ELR (cell line): Measurements from ENCODE around the gene CHST12.
"Not testable (repeated sequence)": the region's sequence is repeated elsewhere in the genome, so short reads cannot be mapped to it uniquely, and the experiment has no call there.

Source experiments
- DNase-seq: peaks from one replicate; pipeline ENCODE4 v3.0.0-alpha.2; 2015; ENCODE audit warnings: low read depth

The CHST12 gene

DNA sequence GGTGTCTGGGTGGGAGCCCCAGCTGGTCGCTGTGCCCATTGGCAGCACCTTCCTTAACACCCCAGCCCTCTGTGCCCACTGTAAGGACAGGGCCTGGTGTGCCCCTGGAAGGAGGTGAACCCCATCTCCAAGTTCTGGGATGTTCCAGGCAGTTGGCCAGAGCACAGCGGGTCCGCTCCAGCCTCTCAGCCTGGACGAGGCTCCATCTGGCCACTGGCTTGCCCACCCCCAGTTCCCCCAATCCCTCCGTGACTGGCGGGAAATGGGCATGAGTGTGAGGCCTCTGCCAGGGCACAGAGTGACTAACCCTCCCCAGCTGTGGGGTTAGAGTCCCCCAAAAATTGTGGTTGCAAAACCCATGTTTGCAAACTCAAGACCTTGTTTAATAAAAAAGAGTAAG lies 57.2 kb downstream of the CHST12 start:
- DNase-seq, result no peak

DNA sequence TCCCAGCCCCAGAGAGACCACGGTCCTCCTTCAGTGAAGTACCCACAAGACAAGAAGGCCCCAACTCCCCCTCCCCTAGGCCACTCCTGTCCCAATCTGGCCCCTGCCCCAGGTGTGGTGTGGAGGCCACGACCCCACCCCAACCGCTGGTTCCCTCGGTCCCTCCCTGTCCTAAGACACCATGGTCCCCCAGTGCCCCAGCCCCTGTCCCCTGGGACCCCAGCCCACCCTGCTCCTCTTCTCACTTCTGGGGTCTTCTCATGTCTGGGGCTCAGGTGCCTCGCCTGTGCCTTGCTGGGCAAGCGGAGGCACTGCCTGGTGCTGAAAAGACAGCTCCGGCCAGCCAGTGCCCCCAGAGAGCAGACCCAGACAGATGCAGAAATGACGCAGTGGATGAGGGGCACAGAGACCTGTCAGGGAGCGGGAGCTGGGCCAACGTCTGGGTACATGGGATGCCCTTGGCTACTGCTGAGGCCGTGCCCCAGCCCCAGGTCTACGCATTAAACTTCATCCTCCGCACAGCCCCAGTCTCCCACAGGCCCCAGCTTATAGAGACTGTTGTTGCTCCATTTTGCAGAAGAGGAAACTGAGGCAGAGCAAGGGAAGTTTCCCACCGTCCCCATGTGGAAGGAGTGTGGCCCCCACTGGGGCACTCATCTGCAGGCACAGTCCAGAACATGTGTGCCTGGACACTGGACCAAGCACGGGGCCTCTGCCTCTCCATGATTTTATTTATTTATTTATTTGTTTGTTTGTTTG lies 58.0 kb downstream of the CHST12 start:
- no peak for DNase-seq

- no peak for DNase-seq
Measured at GRCh38 chr7:2462731-2463130, 59.3 kb downstream of the CHST12 start.

- DNase-seq, result no peak
Measured at GRCh38 chr7:2465928-2466327, 62.5 kb downstream of the CHST12 start.

DNA sequence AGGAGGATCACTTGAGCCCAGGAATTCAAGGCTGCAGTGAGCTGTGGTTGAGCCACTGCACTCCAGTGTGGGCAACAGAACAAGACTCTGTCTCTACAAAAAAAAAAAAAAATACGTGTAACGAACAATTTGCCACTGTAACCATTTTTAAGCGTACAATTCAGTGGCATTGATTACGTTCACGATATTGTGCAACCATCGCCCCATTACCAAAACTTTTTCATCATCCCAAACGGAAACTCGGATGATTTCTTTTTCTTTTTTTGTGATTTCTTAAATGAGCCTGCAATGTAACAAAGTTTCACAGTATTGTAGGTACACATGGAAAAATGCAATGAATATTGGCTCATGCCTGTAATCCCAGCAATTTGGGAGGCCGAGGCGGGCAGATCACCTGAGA lies 63.3 kb downstream of the CHST12 start:
- no peak for DNase-seq

GRCh38 chr7:2468227-2468626 lies 64.8 kb downstream of the CHST12 start:
- no peak for DNase-seq

GRCh38 chr7:2469460-2470203 lies 66.2 kb downstream of the CHST12 start:
- DNase-seq, result not testable (repeated sequence)

GRCh38 chr7:2470204-2471021 lies 67.0 kb downstream of the CHST12 start:
- no peak for DNase-seq

DNA sequence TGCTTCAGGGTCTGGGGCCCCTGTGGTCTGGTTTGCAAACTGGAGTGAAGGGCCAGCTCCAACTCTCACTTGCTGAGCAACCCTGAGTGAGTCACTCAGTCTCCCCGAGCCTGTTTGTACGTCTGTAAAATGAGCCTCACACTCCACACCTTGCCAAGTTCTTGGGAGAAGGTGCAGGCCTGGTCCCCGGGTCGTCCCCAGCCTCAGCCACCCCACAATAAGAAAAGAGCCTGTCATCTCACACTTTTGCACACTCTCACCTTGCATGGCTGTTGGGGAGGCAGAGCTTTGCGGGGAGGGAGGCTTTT lies 67.6 kb downstream of the CHST12 start:
- DNase-seq, result peak; percentile 48

- peak; percentile 19 for DNase-seq
Measured at GRCh38 chr7:2471396-2471795, 68.0 kb downstream of the CHST12 start.

GRCh38 chr7:2472739-2473138 lies 69.3 kb downstream of the CHST12 start:
- no peak for DNase-seq

DNA sequence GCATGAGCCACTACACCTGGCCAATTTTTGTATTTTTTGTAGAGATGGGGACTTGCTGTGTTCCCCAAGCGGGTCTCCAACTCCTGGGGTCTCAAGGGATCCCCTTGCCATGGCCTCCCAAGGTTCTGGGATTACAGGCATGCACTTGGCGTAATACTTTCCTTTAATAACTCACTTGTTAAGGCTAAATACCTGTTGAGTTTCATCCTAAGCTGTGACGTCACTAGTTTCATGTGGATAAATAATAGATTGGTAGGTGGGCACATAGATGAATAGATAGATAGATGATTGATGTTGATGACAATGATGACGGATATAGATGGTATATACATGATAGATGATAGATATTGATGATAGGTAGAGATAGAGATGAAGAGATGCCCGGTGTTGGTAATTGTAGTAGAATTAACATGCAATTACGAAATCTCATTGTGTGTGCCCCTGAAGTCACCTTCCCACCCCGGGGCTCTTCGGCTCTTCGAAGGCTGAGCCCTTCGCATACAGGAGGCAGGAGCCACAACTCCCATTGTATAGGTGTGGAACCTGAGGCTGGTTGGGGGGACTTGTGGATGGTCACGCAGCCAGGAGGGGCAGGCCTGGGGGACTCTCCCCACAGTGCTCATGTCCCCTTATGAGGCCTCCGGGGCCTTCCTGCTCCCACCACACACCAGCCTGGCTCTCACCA lies 70.2 kb downstream of the CHST12 start:
- no peak for DNase-seq

GRCh38 chr7:2474224-2474623 lies 70.8 kb downstream of the CHST12 start:
- DNase-seq, result no peak

GRCh38 chr7:2474813-2475677 lies 71.6 kb downstream of the CHST12 start:
- no peak for DNase-seq

- no peak for DNase-seq
Measured at GRCh38 chr7:2475678-2476015, 72.2 kb downstream of the CHST12 start.

- DNase-seq, result no peak
Measured at GRCh38 chr7:2476298-2476697, 72.9 kb downstream of the CHST12 start, which contains the start of gene GRIFIN. TSS of gene GRIFIN (minus strand) at chr7:2476398. CDS start at chr7:2476383, 15 bp downstream.

DNA sequence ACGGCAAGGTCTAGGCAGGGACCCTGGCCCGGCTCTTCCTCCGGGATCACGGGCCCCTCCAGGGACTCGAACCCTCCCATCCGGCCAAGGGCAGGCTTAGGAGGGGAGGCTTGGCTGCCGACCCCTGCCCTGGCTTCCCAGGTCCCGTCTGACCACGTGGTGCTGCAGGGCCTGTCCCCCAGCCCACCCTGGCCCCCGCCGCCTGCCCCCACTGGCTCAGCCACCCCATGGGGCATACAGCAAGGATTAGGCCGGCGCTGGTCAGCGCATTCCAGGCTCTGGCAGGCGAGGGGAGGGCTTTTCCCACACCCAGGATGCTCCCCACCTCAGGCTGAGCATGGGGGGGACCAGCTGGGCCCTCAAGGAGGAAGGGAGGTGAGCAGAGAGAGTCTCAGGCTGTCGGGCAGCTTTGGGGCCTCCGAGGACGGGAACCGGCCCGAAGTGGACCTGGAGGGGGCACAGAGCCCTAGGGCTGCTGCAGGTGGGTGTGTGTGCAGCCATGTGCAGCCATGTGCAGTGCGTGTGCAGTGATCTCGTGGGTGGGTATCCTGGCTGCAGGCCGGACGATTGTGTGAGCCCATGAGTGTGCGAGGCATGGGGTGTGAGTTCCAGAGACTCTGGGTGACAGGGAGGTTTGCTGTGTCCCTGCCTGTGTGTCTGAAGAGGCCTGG lies 73.5 kb downstream of the CHST12 start:
- DNase-seq, result no peak

DNA sequence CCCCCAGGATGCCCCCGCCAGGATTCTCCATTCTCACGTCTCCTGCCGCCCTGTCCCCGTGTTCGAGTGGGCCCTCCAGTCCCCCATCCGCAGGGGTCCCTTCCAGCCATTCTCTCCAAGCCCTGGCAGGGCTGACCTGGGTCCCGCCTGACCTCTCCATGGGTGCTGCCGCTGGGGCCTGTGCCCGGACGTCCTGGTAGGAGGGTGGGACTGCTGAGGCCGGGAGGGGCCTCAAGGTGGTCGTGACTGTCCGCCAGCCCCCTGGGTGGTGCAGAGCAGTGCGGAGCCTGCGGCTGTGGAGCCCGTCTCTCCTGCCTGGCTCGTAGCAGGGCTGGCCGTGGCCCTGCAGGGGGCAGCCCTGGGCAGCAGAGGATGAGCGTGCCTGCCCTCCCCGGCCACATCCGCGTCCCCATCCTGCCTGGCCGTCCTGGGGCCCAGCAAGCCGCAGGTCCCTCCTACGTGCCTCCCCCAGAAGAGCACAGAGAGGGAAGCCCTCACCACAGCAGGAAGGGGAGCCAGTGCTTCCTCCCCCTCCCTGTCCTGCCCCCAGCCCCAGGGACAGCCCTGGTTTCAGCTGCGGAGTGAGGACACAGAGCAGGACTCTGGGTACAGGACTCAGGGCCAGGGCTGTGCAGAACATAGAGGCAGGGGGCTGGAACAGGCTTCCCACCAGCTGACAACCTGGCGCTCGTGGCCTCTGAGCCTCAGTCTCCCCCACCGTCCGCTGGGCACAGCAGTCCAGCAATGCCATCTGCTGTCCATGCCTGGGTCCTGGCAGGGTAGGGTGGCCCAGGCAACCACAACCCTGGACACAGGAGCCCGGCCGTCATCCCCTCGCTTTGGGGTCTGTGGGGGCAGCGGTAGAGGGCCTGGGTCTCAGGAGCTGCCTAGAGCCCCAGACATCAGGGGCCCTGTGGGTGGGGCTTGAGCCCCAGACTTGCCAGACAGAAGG lies 74.3 kb downstream of the CHST12 start:
- peak; percentile 77 for DNase-seq

DNA sequence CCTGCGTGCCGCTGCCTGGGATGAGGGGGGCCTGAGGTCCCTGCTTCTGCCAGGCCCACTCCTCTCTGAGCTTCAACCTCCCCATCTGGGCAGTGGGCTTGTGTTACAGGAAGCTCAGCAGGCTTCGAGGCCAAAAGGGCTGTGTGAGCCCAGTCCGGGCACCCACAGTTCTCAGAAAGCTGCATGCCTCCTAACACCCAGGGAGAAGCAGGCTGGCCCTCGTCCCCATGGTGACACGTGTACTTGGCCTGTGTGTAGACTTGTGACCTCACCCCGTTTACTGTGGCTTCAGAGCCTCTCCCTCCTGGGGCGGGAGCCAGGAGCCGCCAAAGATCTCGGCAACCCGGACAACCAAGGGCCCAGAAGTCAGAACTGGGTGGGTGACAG lies 75.0 kb downstream of the CHST12 start:
- no peak for DNase-seq

GRCh38 chr7:2478800-2479199 lies 75.4 kb downstream of the CHST12 start:
- no peak for DNase-seq
